ENCODE data around the gene OR10H3.

OR10H3 gene

DNA sequence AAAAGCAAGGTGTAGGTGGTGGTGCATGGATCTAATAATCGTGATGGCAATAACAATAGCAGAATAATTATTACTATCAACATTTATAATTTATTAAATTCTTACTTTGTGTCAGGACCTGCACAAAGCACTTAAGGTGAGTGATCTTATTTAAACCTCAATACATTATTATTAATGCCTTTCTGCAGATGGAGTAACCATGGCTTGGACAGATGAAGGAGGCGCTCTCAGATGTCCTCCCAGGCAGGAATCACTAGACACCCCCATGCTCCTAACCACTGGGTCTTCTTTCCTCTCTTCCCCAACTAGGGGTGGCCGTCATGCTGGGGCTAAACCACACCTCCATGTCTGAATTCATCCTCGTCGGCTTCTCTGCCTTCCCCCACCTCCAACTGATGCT is 10.1 kb upstream of the OR10H3 start, which contains the start of gene OR10H2:
Gene OR10H2, plus strand, starts transcription at position 301 of the 400 bp plus-strand sequence. Its CDS starts 20 bp downstream, at position 321.
- TF ChIP-seq TOX (CRISPR knock-in tag; IDR thresholded peaks at IDR 0.05; ENCODE audit: borderline replicate concordance) = no peak
- no peak for TF ChIP-seq ZNF565 (CRISPR knock-in tag; conservative IDR thresholded peaks at IDR 0.05; ENCODE audit: low read depth)
- TF ChIP-seq SNAI2 (CRISPR knock-in tag; IDR thresholded peaks at IDR 0.05) = no peak
- TF ChIP-seq ISL1 (CRISPR knock-in tag; IDR thresholded peaks at IDR 0.05) = no peak
- TF ChIP-seq ESRRG (CRISPR knock-in tag; IDR thresholded peaks at IDR 0.05) = no peak
- TF ChIP-seq ZNF8 (CRISPR knock-in tag; IDR thresholded peaks at IDR 0.05) = no peak
- no peak for TF ChIP-seq OSR1 (CRISPR knock-in tag; IDR thresholded peaks at IDR 0.05)
- TF ChIP-seq, protein P1, sequence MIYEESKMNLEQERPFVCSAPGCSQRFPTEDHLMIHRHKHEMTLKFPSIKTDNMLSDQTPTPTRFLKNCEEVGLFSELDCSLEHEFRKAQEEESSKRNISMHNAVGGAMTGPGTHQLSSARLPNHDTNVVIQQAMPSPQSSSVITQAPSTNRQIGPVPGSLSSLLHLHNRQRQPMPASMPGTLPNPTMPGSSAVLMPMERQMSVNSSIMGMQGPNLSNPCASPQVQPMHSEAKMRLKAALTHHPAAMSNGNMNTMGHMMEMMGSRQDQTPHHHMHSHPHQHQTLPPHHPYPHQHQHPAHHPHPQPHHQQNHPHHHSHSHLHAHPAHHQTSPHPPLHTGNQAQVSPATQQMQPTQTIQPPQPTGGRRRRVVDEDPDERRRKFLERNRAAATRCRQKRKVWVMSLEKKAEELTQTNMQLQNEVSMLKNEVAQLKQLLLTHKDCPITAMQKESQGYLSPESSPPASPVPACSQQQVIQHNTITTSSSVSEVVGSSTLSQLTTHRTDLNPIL (CRISPR knock-in tag; IDR thresholded peaks at IDR 0.05; ENCODE audit: low read depth) = no peak
- no peak for TF ChIP-seq ZFP30 (CRISPR knock-in tag; IDR thresholded peaks at IDR 0.05)
- no peak for TF ChIP-seq CSDC2 (CRISPR knock-in tag; IDR thresholded peaks at IDR 0.05)
- no peak for TF ChIP-seq TCF4 (CRISPR knock-in tag; IDR thresholded peaks at IDR 0.05; ENCODE audit: borderline replicate concordance)
- no peak for TF ChIP-seq ZC3H10 (CRISPR knock-in tag; IDR thresholded peaks at IDR 0.05)
- TF ChIP-seq BACH2 (CRISPR knock-in tag; IDR thresholded peaks at IDR 0.05; ENCODE audit: borderline replicate concordance) = no peak
- no peak for ATAC-seq

DNA sequence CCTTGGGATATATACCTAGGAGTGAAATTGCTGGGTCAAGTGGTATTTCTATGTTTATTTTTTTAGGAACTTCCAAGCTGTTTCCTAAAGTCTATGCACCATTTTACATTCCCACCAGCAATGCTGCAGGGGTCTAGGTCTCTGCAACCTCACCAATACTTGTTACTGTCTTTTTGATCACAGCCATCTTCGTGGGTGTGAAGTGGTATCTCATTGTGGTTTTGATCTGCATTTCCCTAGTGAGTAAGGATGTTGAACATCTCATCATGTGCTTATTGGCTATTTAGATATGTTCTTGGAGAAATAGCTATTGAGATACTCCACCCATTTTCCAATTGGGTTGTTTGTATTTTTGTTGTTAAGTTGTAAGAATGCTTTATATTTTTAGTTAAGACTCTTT is 7.2 kb upstream of the OR10H3 start:
- no peak for TF ChIP-seq ESRRG (CRISPR knock-in tag; IDR thresholded peaks at IDR 0.05)
- TF ChIP-seq TOX (CRISPR knock-in tag; IDR thresholded peaks at IDR 0.05; ENCODE audit: borderline replicate concordance) = no peak
- TF ChIP-seq, protein P2, sequence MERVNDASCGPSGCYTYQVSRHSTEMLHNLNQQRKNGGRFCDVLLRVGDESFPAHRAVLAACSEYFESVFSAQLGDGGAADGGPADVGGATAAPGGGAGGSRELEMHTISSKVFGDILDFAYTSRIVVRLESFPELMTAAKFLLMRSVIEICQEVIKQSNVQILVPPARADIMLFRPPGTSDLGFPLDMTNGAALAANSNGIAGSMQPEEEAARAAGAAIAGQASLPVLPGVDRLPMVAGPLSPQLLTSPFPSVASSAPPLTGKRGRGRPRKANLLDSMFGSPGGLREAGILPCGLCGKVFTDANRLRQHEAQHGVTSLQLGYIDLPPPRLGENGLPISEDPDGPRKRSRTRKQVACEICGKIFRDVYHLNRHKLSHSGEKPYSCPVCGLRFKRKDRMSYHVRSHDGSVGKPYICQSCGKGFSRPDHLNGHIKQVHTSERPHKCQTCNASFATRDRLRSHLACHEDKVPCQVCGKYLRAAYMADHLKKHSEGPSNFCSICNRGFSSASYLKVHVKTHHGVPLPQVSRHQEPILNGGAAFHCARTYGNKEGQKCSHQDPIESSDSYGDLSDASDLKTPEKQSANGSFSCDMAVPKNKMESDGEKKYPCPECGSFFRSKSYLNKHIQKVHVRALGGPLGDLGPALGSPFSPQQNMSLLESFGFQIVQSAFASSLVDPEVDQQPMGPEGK (CRISPR knock-in tag; IDR thresholded peaks at IDR 0.05; ENCODE audit: borderline replicate concordance) = no peak
- no peak for TF ChIP-seq OSR1 (CRISPR knock-in tag; IDR thresholded peaks at IDR 0.05)
- TF ChIP-seq BACH2 (CRISPR knock-in tag; IDR thresholded peaks at IDR 0.05; ENCODE audit: borderline replicate concordance) = no peak
- TF ChIP-seq, protein P3, sequence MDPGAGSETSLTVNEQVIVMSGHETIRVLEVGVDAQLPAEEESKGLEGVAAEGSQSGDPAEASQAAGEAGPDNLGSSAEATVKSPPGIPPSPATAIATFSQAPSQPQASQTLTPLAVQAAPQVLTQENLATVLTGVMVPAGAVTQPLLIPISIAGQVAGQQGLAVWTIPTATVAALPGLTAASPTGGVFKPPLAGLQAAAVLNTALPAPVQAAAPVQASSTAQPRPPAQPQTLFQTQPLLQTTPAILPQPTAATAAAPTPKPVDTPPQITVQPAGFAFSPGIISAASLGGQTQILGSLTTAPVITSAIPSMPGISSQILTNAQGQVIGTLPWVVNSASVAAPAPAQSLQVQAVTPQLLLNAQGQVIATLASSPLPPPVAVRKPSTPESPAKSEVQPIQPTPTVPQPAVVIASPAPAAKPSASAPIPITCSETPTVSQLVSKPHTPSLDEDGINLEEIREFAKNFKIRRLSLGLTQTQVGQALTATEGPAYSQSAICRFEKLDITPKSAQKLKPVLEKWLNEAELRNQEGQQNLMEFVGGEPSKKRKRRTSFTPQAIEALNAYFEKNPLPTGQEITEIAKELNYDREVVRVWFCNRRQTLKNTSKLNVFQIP (CRISPR knock-in tag; IDR thresholded peaks at IDR 0.05; ENCODE audit: borderline replicate concordance, low read depth) = no peak
- TF ChIP-seq SNAI2 (CRISPR knock-in tag; IDR thresholded peaks at IDR 0.05) = no peak
- no peak for TF ChIP-seq ZFP30 (CRISPR knock-in tag; IDR thresholded peaks at IDR 0.05)
- no peak for TF ChIP-seq PPARA (CRISPR knock-in tag; IDR thresholded peaks at IDR 0.05; ENCODE audit: borderline replicate concordance)
- TF ChIP-seq ARNTL (CRISPR knock-in tag; IDR thresholded peaks at IDR 0.05; ENCODE audit: borderline replicate concordance, low read depth) = no peak
- ATAC-seq = no peak

DNA sequence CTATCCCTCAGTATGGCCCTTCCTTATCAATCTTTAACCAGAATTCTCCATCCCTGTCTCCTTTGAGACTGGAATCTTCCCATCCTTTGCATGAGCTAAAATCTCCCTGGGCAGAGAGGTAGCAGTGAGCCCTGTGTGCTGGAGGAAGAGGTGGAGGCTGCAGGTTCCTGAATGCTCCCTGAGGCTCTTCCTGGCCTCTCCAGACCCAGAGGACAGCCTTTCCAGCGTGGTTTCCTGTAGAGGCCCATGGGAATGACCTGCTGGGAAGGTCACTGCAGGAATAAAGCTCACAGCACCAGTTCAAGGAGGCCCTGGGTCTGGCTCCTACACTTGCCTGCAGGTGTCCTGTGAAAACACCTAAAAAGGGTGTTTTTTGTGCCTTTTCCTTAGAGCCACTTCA is 5.4 kb upstream of the OR10H3 start:
- ATAC-seq = no peak
- TF ChIP-seq OSR1 (CRISPR knock-in tag; IDR thresholded peaks at IDR 0.05) (no peak), TCF4 (CRISPR knock-in tag; IDR thresholded peaks at IDR 0.05; ENCODE audit: borderline replicate concordance) (no peak), ARNTL (CRISPR knock-in tag; IDR thresholded peaks at IDR 0.05; ENCODE audit: borderline replicate concordance, low read depth) (no peak), BACH2 (CRISPR knock-in tag; IDR thresholded peaks at IDR 0.05; ENCODE audit: borderline replicate concordance) (no peak), ZNF70 (CRISPR knock-in tag; IDR thresholded peaks at IDR 0.05) (no peak)
- TF ChIP-seq, protein P2 (CRISPR knock-in tag; IDR thresholded peaks at IDR 0.05; ENCODE audit: borderline replicate concordance) = no peak

DNA sequence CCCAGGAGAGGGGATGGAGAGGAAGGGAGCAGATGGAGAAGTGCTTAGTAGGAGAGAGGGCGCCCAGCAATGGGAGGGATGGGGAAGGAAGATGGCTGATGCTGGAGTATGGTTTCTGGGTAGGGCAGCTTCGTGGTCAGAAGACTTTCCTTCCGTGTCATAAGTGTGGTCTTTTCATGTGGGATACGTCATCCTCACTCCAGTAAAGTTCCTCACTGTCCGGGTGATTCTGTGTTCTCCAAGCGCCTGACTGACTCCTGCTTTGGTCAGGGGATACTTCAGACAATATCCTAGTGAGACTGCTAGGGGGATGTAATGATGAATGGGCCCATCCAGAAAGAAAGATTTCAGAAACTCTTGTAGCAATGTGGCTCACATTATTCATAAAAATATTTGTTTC is 3.9 kb upstream of the OR10H3 start:
- ATAC-seq = no peak
- TF ChIP-seq CSDC2 (CRISPR knock-in tag; IDR thresholded peaks at IDR 0.05) = no peak
- TF ChIP-seq PPARA (CRISPR knock-in tag; IDR thresholded peaks at IDR 0.05; ENCODE audit: borderline replicate concordance) = no peak
- no peak for TF ChIP-seq ZC3H10 (CRISPR knock-in tag; IDR thresholded peaks at IDR 0.05)
- no peak for TF ChIP-seq RARB (CRISPR knock-in tag; IDR thresholded peaks at IDR 0.05)
- no peak for TF ChIP-seq ZFP3 (CRISPR knock-in tag; IDR thresholded peaks at IDR 0.05)
- no peak for TF ChIP-seq GLIS3 (CRISPR knock-in tag; IDR thresholded peaks at IDR 0.05)
- TF ChIP-seq ZNF565 (CRISPR knock-in tag; conservative IDR thresholded peaks at IDR 0.05; ENCODE audit: low read depth) = no peak
- TF ChIP-seq TCF4 (CRISPR knock-in tag; IDR thresholded peaks at IDR 0.05; ENCODE audit: borderline replicate concordance) = no peak
- TF ChIP-seq, protein P4, sequence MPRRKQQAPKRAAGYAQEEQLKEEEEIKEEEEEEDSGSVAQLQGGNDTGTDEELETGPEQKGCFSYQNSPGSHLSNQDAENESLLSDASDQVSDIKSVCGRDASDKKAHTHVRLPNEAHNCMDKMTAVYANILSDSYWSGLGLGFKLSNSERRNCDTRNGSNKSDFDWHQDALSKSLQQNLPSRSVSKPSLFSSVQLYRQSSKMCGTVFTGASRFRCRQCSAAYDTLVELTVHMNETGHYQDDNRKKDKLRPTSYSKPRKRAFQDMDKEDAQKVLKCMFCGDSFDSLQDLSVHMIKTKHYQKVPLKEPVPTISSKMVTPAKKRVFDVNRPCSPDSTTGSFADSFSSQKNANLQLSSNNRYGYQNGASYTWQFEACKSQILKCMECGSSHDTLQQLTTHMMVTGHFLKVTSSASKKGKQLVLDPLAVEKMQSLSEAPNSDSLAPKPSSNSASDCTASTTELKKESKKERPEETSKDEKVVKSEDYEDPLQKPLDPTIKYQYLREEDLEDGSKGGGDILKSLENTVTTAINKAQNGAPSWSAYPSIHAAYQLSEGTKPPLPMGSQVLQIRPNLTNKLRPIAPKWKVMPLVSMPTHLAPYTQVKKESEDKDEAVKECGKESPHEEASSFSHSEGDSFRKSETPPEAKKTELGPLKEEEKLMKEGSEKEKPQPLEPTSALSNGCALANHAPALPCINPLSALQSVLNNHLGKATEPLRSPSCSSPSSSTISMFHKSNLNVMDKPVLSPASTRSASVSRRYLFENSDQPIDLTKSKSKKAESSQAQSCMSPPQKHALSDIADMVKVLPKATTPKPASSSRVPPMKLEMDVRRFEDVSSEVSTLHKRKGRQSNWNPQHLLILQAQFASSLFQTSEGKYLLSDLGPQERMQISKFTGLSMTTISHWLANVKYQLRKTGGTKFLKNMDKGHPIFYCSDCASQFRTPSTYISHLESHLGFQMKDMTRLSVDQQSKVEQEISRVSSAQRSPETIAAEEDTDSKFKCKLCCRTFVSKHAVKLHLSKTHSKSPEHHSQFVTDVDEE (CRISPR knock-in tag; IDR thresholded peaks at IDR 0.05) = no peak
- TF ChIP-seq ARNTL (CRISPR knock-in tag; IDR thresholded peaks at IDR 0.05; ENCODE audit: borderline replicate concordance, low read depth) = no peak
- TF ChIP-seq ZFP30 (CRISPR knock-in tag; IDR thresholded peaks at IDR 0.05) = no peak
- TF ChIP-seq BACH2 (CRISPR knock-in tag; IDR thresholded peaks at IDR 0.05; ENCODE audit: borderline replicate concordance) = no peak
- TF ChIP-seq ZNF70 (CRISPR knock-in tag; IDR thresholded peaks at IDR 0.05) = no peak
- no peak for TF ChIP-seq OSR1 (CRISPR knock-in tag; IDR thresholded peaks at IDR 0.05)
- TF ChIP-seq ESRRG (CRISPR knock-in tag; IDR thresholded peaks at IDR 0.05) = no peak
- TF ChIP-seq TOX (CRISPR knock-in tag; IDR thresholded peaks at IDR 0.05; ENCODE audit: borderline replicate concordance) = no peak
- TF ChIP-seq ISL1 (CRISPR knock-in tag; IDR thresholded peaks at IDR 0.05) = no peak
- TF ChIP-seq SNAI2 (CRISPR knock-in tag; IDR thresholded peaks at IDR 0.05) = no peak
- TF ChIP-seq, protein P1 (CRISPR knock-in tag; IDR thresholded peaks at IDR 0.05; ENCODE audit: low read depth) = no peak
